ENCODE measurements around the gene TMEM132D. TPM values are rescaled to one million over a fixed set of nuclear protein-coding genes. Genes with fewer than 3 reads are reported as not detected.
"Not testable (repeated sequence)": the region's sequence is repeated elsewhere in the genome, so short reads cannot be mapped to it uniquely, and the experiment has no call there.

TMEM132D gene
- total and polyA plus RNA-seq, 4 donors: 0.01 to 0.14 (median 0.08) TPM

DNA sequence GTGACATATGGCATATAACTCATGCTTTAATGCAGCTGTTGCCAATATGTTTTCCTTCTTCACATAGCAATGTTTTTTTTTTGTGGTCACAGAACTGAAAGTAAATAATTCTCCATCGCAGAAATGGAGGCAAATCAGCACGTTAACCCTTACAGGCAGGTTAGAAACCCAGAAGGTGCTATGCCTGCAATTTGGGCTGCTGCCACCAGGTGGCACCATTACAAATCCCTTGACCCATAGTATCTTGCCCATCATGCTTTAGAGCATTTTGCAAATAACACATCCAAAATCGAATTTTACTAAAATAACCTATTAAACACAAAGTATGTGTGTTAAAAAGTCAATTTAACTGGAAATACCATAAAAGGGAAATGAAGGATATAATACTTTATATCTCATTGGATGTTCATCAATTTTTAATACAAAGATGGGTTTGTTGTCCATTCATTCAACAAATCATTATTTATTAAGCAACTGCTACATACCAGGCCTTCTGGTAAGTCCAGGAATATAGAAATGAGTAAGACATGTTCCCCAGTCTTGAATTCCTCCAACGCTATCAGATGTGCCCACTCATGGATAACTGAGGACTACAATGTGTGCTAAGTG lies 710.5 kb downstream of the TMEM132D start:
- H3K4me3 ChIP-seq (ENCODE audit: low read depth in 1 of 3, low read length in 3 of 3): no peak overlapping the region
- H3K4me1 ChIP-seq (ENCODE audit: control insufficient read depth in 4 of 4, insufficient read depth in 4 of 4, low read length in 3 of 4): no peaks in the 10 kb centered on the region
- H3K27me3 ChIP-seq (ENCODE audit: control insufficient read depth in 4 of 4, insufficient read depth in 4 of 4, low read length in 3 of 4): no peaks in the 10 kb centered on the region
- 60% methylated on average over 4 of the region's 4 CpGs for WGBS
- TF ChIP-seq GABPA (IDR thresholded peaks at IDR 0.05 in 1 of 2, conservative IDR thresholded peaks at IDR 0.05 in 1 of 2): no peak
- TF ChIP-seq RAD21 (IDR thresholded peaks at IDR 0.05): peak; percentile 35 to 42
- TF ChIP-seq EGR1 (IDR thresholded peaks at IDR 0.05; ENCODE audit: low read depth in 2 of 2): no peak
- TF ChIP-seq, protein P1, sequence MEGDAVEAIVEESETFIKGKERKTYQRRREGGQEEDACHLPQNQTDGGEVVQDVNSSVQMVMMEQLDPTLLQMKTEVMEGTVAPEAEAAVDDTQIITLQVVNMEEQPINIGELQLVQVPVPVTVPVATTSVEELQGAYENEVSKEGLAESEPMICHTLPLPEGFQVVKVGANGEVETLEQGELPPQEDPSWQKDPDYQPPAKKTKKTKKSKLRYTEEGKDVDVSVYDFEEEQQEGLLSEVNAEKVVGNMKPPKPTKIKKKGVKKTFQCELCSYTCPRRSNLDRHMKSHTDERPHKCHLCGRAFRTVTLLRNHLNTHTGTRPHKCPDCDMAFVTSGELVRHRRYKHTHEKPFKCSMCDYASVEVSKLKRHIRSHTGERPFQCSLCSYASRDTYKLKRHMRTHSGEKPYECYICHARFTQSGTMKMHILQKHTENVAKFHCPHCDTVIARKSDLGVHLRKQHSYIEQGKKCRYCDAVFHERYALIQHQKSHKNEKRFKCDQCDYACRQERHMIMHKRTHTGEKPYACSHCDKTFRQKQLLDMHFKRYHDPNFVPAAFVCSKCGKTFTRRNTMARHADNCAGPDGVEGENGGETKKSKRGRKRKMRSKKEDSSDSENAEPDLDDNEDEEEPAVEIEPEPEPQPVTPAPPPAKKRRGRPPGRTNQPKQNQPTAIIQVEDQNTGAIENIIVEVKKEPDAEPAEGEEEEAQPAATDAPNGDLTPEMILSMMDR (IDR thresholded peaks at IDR 0.05; ENCODE audit: low read depth, low read length, missing input control): peak; percentile 41
- TF ChIP-seq, protein P2, sequence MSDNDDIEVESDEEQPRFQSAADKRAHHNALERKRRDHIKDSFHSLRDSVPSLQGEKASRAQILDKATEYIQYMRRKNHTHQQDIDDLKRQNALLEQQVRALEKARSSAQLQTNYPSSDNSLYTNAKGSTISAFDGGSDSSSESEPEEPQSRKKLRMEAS (IDR thresholded peaks at IDR 0.05): no peak
- no peak for TF ChIP-seq FOXA2 (IDR thresholded peaks at IDR 0.05)
- TF ChIP-seq RXRA (IDR thresholded peaks at IDR 0.05): no peak
- no peak for TF ChIP-seq SP1 (IDR thresholded peaks at IDR 0.05)
- H3K9me3 ChIP-seq (ENCODE audit: control insufficient read depth in 4 of 4, low read length in 3 of 4): peaks cover 0 to 7% (median 5%) of the 10 kb centered on the region in 4 donors
- no peak overlapping the region for H3K27ac ChIP-seq (ENCODE audit: low read depth in 1 of 2, low read length in 2 of 2)
- no peak for DNase-seq (ENCODE audit: low spot score)
- H3K9ac ChIP-seq (ENCODE audit: low read depth in 1 of 2, low read length in 2 of 2): no peak overlapping the region
- no peaks in the 10 kb centered on the region for H3K36me3 ChIP-seq (ENCODE audit: control insufficient read depth in 4 of 4, insufficient read depth in 3 of 4, low read depth in 1 of 4, low read length in 3 of 4)

DNA sequence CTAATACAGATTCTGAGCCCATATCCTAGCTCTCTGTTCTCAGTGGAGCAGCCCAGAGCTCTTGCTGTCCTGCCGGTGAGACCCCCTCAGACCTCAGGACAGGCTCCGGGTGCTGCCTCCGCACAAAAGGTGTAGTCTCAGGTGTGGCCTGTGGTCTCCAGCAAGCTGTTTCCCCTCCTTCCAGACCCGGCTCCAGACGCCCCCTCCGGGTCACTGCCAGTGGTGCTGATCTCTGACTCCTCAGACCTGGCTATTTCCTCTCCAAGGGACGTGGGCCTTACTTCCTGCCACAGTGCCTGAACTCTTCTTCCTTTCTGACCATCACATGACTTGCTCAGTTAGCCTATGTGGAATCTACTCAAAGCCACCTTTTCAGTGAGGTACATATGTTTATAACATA lies 713.0 kb downstream of the TMEM132D start:
- DNase-seq (ENCODE audit: low spot score): no peak
- no peak overlapping the region for H3K27ac ChIP-seq (ENCODE audit: low read depth in 1 of 2, low read length in 2 of 2)
- WGBS: 58% methylated on average over 7 of the region's 7 CpGs
- H3K4me3 ChIP-seq (ENCODE audit: low read depth in 1 of 3, low read length in 3 of 3): no peak overlapping the region
- no peaks in the 10 kb centered on the region for H3K4me1 ChIP-seq (ENCODE audit: control insufficient read depth in 4 of 4, insufficient read depth in 4 of 4, low read length in 3 of 4)
- H3K9me3 ChIP-seq (ENCODE audit: control insufficient read depth in 4 of 4, low read length in 3 of 4): peaks cover 0 to 7% (median 5%) of the 10 kb centered on the region in 4 donors
- no peaks in the 10 kb centered on the region for H3K36me3 ChIP-seq (ENCODE audit: control insufficient read depth in 4 of 4, insufficient read depth in 3 of 4, low read depth in 1 of 4, low read length in 3 of 4)
- no peak for TF ChIP-seq TAF1 (conservative IDR thresholded peaks at IDR 0.05)
- TF ChIP-seq JUND (IDR thresholded peaks at IDR 0.05): no peak
- no peak for TF ChIP-seq SP1 (IDR thresholded peaks at IDR 0.05)
- no peak overlapping the region for H3K9ac ChIP-seq (ENCODE audit: low read depth in 1 of 2, low read length in 2 of 2)
- no peaks in the 10 kb centered on the region for H3K27me3 ChIP-seq (ENCODE audit: control insufficient read depth in 4 of 4, insufficient read depth in 4 of 4, low read length in 3 of 4)

DNA sequence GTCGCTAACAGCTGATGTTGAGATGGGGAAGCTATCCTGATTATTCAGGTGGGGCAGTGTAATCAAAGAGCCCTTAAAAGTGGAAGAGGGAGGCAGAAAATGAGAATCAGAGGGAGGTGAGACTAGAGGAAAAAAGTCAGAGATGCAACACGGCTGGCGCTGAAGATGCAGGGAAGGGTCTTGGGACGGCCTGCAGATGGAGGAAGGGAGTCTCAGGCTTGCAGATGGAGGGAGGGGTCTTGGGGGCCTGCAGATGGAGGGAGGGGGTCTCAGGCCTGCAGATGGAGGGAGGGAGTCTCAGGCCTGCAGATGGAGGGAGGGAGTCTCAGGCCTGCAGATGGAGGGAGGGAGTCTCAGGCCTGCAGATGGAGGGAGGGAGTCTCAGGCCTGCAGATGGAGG lies 713.9 kb downstream of the TMEM132D start:
- H3K4me3 ChIP-seq (ENCODE audit: low read depth in 1 of 3, low read length in 3 of 3); H3K27me3 ChIP-seq (ENCODE audit: control insufficient read depth in 4 of 4, insufficient read depth in 4 of 4, low read length in 3 of 4); H3K9me3 ChIP-seq (ENCODE audit: control insufficient read depth in 4 of 4, low read length in 3 of 4); H3K36me3 ChIP-seq (ENCODE audit: control insufficient read depth in 4 of 4, insufficient read depth in 3 of 4, low read depth in 1 of 4, low read length in 3 of 4); H3K4me1 ChIP-seq (ENCODE audit: control insufficient read depth in 4 of 4, insufficient read depth in 4 of 4, low read length in 3 of 4); H3K27ac ChIP-seq (ENCODE audit: low read depth in 1 of 2, low read length in 2 of 2); DNase-seq (ENCODE audit: low spot score); H3K9ac ChIP-seq (ENCODE audit: low read depth in 1 of 2, low read length in 2 of 2): not testable (repeated sequence)
- 92% methylated on average over 4 of the region's 4 CpGs for WGBS

DNA sequence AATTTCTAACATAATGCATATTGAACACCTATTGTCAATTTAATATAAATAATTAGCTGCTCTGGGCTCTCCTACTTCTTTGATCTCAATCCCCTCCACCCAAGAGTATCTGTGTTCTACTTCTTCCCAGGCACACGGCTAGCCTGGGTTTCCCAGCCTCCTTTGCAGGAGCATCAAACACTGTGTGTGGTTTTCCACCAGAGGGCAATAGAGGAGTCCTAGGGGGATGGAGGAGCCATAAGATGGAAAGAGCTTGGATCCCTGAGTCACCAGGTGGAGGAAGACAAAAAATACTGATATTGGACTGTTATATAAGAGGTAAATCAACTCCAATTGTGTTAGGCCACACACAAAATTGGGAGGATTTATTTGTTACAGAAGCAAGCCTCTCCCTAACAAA lies 716.9 kb downstream of the TMEM132D start:
- Histone ChIP-seq H3K4me3 (ENCODE audit: low read depth in 1 of 3, low read length in 3 of 3) (no peak overlapping the region), H3K27me3 (ENCODE audit: control insufficient read depth in 4 of 4, insufficient read depth in 4 of 4, low read length in 3 of 4) (no peaks in the 10 kb centered on the region), H3K4me1 (ENCODE audit: control insufficient read depth in 4 of 4, insufficient read depth in 4 of 4, low read length in 3 of 4) (no peaks in the 10 kb centered on the region), H3K9ac (ENCODE audit: low read depth in 1 of 2, low read length in 2 of 2) (no peak overlapping the region), H3K27ac (ENCODE audit: low read depth in 1 of 2, low read length in 2 of 2) (no peak overlapping the region), H3K9me3 (ENCODE audit: control insufficient read depth in 4 of 4, low read length in 3 of 4) (no peaks in the 10 kb centered on the region), H3K36me3 (ENCODE audit: control insufficient read depth in 4 of 4, insufficient read depth in 3 of 4, low read depth in 1 of 4, low read length in 3 of 4) (no peaks in the 10 kb centered on the region)
- TF ChIP-seq RAD21 (IDR thresholded peaks at IDR 0.05): peak in 1 of 2 donors; percentile 35
- TF ChIP-seq JUND (IDR thresholded peaks at IDR 0.05): no peak
- 88% methylated on average over 1 of the region's 1 CpG for WGBS
- no peak for DNase-seq (ENCODE audit: low spot score)

All from liver (tissue), 9 donors.